ENCODE data around the gene MBTPS2.
A peak's percentile ranks its signal among the peaks of the same experiment; 100 is the strongest.
"Not testable (repeated sequence)": the region's sequence is repeated elsewhere in the genome, so short reads cannot be mapped to it uniquely, and the experiment has no call there.

MBTPS2 gene

GRCh38 chrX:21856504-21856903, 17.1 kb downstream of the MBTPS2 start:
- DNase-seq (ENCODE audit: low spot score) = no peak

GRCh38 chrX:21863241-21863640, 23.8 kb downstream of the MBTPS2 start:
- no peak for DNase-seq (ENCODE audit: low spot score)

GRCh38 chrX:21865436-21865835, 26.0 kb downstream of the MBTPS2 start:
- no peak for DNase-seq (ENCODE audit: low spot score)

GRCh38 chrX:21870494-21870893, 31.1 kb downstream of the MBTPS2 start:
- DNase-seq (ENCODE audit: low spot score) = no peak

DNA sequence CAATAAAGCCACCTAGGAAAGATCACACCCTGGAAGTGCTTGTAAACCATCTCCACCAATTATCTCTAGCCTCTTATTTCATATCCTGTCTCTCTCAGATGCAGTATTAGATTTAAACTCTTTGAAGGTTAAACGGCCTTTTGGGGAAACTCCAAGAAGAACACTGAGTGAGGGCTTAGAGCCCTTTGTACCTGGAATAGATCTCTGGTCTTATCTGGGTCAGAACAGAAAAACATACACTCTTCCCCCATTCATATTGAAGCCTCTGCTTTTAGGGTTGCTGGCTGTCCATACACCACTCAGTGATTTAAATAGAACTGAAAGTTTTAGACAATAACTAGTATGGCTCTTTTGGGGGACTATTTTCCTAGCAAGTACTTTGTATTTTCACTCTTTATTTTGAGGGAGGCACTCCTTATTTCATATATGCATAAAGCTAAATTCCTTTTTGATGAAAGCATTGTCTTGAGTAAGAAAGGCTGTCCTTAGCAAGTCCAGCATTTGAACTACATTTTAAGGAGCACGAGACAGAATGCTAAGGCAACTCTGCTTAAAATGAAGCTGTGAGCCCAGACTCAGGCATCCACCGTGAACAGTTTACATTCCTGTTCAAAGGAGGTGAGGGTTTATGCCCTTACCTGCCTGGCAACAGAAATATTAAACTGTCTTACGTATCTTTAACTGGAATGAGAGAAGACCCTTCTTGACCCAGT, 33.8 kb downstream of the MBTPS2 start:
- DNase-seq (ENCODE audit: low spot score) = no peak

- DNase-seq (ENCODE audit: low spot score) = not testable (repeated sequence)
Observed at GRCh38 chrX:21874182-21874581, 34.8 kb downstream of the MBTPS2 start.

GRCh38 chrX:21875013-21875412, 35.6 kb downstream of the MBTPS2 start:
- DNase-seq (ENCODE audit: low spot score) = no peak

- DNase-seq (ENCODE audit: low spot score) = no peak
Observed at GRCh38 chrX:21881881-21882574, 42.6 kb downstream of the MBTPS2 start.

DNA sequence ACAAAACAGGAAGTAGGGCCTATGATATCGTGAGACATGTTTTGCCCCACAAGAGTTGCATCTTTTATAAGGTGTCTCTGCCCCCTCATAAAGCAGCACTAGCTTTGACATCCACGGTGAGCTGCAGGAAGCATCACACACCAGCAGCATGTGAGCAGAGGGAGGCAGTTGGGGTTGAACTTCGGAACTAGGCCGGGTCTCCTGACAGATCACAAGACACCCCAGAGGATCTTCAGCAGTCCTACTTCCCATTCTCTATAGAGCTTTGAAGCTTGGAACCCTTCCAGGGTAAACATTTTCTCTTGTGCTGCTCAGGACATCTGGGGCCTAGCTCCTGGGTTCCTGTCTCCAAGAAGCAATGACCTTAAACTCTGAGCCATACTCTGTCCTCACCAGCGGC, 43.8 kb downstream of the MBTPS2 start:
- DNase-seq (ENCODE audit: low spot score) = no peak

DNA sequence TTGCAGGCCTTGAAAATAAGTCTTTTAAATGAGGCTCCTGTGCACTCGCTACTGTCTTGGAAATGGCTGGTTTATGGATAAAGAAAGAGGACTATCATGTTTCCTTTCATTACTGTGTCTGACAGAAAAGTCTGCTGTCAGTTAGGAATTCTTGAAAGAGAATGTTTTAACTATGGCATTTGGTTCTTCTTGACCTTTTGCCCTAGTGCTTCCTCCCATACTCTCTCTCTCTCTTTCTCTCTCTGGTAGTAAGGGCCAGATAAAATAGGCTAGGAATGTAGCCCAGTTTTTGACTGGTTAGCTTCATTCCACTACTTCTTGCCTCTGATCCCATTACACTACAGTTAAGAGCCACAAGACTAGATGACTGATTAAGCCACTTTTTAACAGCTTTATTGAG, 46.2 kb downstream of the MBTPS2 start:
- DNase-seq (ENCODE audit: low spot score) = no peak

- no peak for DNase-seq (ENCODE audit: low spot score)
Observed at GRCh38 chrX:21905313-21905712, 65.9 kb downstream of the MBTPS2 start.

DNA sequence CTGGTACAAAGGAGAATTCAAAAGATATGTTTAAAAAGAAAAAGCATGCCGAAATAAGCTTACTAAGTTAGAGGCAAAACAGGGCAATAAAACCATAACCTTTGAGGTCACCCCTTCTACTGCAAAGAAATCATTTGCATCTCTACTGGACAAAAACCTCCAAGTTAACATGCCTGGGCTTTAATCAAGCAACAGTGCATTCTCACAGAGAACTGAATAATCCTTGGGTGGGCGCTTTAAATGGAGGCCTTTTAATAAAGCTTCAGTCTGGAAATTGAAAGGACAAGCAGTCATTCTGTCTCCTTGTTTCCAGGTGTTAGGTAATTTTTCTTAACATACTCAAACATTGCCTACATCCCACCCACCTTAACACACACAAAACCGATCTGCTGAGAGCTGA, 66.5 kb downstream of the MBTPS2 start:
- no peak for DNase-seq (ENCODE audit: low spot score)

- no peak for DNase-seq (ENCODE audit: low spot score)
Observed at GRCh38 chrX:21907260-21907659, 67.8 kb downstream of the MBTPS2 start.

DNA sequence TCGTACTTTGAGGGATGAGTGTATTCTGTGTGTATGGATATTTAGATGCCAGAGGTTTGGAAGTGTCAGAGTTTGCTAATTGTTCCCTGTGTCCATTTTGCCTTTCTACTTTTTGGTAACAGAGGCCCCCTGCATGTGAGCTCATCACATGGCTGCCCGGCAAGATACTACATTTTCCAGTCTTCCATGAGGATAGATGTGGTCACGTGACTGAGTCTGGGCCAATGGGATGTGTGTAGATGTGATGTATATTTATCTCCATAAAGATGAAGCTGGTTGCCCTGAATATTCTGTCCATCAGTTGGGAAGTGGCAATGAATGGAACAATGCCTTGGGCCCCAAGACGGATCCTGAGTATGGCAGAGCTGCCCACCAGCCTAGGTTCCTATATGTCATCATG, 72.1 kb downstream of the MBTPS2 start:
- DNase-seq (ENCODE audit: low spot score) = no peak

DNA sequence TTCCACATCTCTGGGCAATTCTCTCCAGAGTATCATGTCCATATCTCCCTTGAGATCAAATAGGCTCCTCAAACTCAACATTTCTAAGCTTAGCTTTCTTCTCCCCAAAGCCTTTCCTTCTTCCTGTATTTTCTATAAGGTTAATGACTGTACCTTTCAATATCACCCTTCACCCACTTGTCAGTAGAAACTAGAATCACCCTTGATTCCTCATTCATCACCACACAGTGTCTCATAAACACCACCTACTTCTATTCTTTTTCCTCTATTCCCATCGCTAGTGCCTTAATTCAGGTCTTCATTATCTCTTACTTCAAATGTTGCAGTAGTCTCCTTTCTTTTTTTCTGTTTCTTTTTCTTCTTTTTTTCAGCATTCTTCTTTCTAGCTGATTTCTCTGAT, 72.8 kb downstream of the MBTPS2 start:
- no peak for DNase-seq (ENCODE audit: low spot score)

GRCh38 chrX:21912989-21913388, 73.6 kb downstream of the MBTPS2 start:
- no peak for DNase-seq (ENCODE audit: low spot score)

DNA sequence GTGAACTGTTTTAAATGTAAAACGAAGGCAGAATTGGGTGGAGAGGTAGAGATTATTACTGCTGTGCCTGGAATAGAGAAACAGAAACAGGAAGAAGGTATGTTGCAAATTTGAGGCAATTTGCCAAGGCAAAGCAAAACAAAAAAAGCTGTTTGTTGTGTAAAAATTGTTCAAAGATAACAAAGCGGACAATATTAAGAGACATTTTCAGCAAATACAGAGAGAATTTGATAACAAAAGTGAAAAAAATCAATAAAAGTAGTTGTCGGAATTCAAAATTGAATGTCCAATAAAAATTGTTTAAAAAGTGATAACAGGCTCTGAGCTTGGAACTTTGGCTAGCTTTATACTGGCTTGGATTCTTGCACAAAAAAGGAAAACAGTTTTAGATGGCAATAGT, 86.7 kb downstream of the MBTPS2 start:
- DNase-seq (ENCODE audit: low spot score) = no peak

- peak; percentile 98 for DNase-seq (ENCODE audit: low spot score)
Observed at GRCh38 chrX:21926527-21927278, 87.3 kb downstream of the MBTPS2 start.

GRCh38 chrX:21929209-21929608, 89.8 kb downstream of the MBTPS2 start:
- DNase-seq (ENCODE audit: low spot score) = no peak

- DNase-seq (ENCODE audit: low spot score) = no peak
Observed at GRCh38 chrX:21930986-21931385, 91.6 kb downstream of the MBTPS2 start.

DNA sequence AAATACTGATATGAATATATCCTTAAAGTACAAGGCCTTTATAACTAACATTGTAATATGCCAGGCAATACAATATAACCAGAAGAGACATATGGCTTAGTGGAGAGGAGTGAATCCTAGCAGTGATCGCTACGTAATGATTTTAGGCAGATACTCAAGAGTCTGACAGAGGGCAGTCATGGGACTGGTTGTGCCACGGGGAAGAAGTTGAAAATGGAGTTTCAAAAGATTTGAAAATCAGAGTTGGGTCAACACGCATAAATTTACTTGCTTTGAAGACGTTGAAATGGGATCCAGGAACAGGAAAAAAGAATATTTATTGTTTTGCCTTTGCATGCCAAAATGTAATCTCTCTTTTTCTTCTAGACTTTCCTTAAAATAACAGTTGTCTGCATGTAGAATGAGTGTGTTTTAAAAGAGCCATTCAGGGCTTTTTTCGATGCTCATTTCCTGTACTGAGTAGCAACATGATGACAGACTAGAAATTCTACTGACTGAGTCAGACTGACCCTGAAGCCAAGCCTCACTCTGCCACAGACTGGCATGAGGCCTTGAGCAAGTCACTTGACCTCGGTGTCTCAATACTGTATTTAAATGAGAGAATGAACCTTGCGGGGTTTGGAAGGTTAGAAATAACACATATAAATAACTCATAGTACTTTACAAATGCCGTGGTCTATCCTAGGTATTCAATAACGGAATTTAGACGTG, 93.0 kb downstream of the MBTPS2 start:
- DNase-seq (ENCODE audit: low spot score) = peak; percentile 95

DNA sequence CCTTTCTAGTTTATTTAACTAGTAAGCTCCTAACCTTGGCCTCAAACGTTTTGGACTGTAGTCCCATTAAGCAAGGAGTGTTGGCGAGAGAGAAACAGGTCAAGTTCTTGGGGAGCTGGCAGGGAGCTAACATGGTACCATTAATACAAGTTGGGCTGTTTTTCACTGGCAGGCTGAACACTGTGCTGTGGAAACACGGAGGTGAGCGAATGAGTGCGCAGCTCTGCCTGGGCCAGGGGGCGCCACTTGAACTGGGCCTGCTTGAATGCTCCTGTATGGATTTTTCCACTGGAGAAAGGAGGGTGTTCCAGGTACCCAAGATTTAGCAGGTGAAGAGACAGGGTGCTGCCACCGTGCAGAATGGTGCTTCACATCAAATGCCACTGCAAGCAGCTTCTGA, 93.7 kb downstream of the MBTPS2 start:
- DNase-seq (ENCODE audit: low spot score) = no peak

Data from RKO (cell line).